Transverse colon (tissue), 4 donors: ENCODE results near the gene ATF6. TPM values are rescaled to one million over a fixed set of nuclear protein-coding genes. Genes with fewer than 3 reads are reported as not detected.

Source experiments
- DNase-seq: peaks from one replicate; pipeline ENCODE4 v3.0.0-alpha.2; 2019
- H3K27ac ChIP-seq, 4 donors: fragments of 200-600 bp; sonication (generic); 2 replicates each; pipeline ENCODE4 v1.5.1; 2016 to 2018; ENCODE audit warnings: inconsistent platforms in 4 of 4
- H3K27me3 ChIP-seq: fragments of 200-600 bp; sonication (generic); 2 replicates; pipeline ENCODE4 v1.5.1; 2017; ENCODE audit warnings: inconsistent platforms
- H3K36me3 ChIP-seq, 4 donors: fragments of 200-600 bp; sonication (generic); 2 replicates each; pipeline ENCODE4 v1.5.1; 2017 to 2019; ENCODE audit warnings: inconsistent platforms in 4 of 4
- H3K4me1 ChIP-seq, 4 donors: fragments of 200-600 bp; sonication (generic); 2 replicates each; pipeline ENCODE4 v1.5.1; 2017 to 2020; ENCODE audit warnings: inconsistent platforms in 4 of 4
- H3K4me3 ChIP-seq, 4 donors: fragments of 200-600 bp; sonication (generic); 1 replicate in 1 of 4; 2 replicates in 3 of 4; pipeline versions ENCODE4 v1.5.1 to v1.6.1; 2017 to 2019; ENCODE audit warnings: inconsistent platforms in 4 of 4
- H3K9me3 ChIP-seq, 2 donors: fragments of 200-600 bp; sonication (generic); 2 replicates each; pipeline ENCODE4 v1.5.1; 2017 to 2019; ENCODE audit warnings: inconsistent platforms in 2 of 2
- CTCF ChIP-seq, 5 experiments: fragments of 200-600 bp in 3 of 5; fragments of 450-650 bp in 2 of 5; sonication (generic) in 3 of 5; IDR thresholded peaks; 1 replicate in 2 of 5; 2 replicates in 3 of 5; pipeline ENCODE4 v1.5.1; 2016 to 2017; ENCODE audit warnings: antibody characterized with exemption in 5 of 5, inconsistent platforms in 3 of 5, mild to moderate bottlenecking in 2 of 5, moderate library complexity in 1 of 5
- EP300 ChIP-seq: sonication (generic); formaldehyde crosslinking; IDR thresholded peaks from one replicate; pipeline ENCODE4 v1.6.1; 2017; ENCODE audit warnings: antibody characterized with exemption, low read depth
- POLR2A ChIP-seq: fragments of 450-650 bp; IDR thresholded peaks from one replicate; pipeline ENCODE4 v1.6.1; 2016; ENCODE audit warnings: antibody characterized with exemption, mild to moderate bottlenecking, moderate library complexity
- POLR2AphosphoS5 ChIP-seq, 3 donors: sonication (generic); formaldehyde crosslinking; IDR thresholded peaks; one replicate each; pipeline ENCODE4 v1.6.1; 2016; ENCODE audit warnings: antibody characterized with exemption in 3 of 3
- WGBS, 2 donors: methylation state at CpG; one replicate each; pipeline ENCODE4 v1.1.5; 2018; ENCODE audit warnings: low coverage in 1 of 2; 5-methylcytosine and 5-hydroxymethylcytosine counted together
- in situ Hi-C, 4 donors: fragments of 200-750 bp; cut with MboI; loops; one replicate each; pipeline versions ENCODE4 v1.15.0 to v1.15.1; 2017; ENCODE audit warnings: low sequenced_read_pairs in 3 of 4, low pct_ligation_motif_present in 1 of 4, low pct_unique_long_range_greater_than_20kb in 1 of 4
- intact Hi-C: fragments of 100-400 bp; cut with DNase I; formaldehyde crosslinking; loops from one replicate; pipeline ENCODE4 v1.15.1; 2023; ENCODE audit warnings: low total_unique reads
- total RNA-seq, 4 donors: library from RNA; depleted of rRNA; stranded (reverse); fragments of >200 nt; gene quantifications; one replicate each; pipeline ENCODE4 v1.1.0, GENCODE V29; 2016

Gene ATF6
- total RNA-seq, 4 donors from 2014 or later = 10.8 to 45.8 (median 23.0) TPM

DNA sequence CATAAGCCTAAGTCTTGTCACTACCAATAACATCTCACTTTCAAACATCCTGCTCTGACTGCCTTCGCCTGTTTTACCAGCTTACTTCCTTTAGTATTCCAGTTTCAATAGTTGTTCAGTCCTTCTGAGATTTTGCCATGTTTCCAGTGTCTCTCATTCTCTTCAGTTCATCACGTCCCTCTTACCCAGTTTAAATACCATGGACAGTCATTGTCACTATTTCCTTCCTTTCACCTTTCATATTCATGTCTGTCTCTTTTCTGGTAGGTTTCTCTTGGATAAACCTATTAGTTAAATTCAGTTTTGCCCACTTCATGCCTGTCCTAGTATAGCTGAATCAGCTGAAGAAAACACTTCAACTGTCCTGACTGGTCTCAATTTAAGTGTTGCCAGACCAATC is 5.9 kb downstream of the ATF6 start:
- WGBS, 2 donors = 78% methylated on average over 2 of the region's 2 CpGs; no CpG with 5 or more reads in 1 of the 2 donors
- in situ Hi-C loops = no loop called here

GRCh38 chr1:161772397-161772796 is 6.3 kb downstream of the ATF6 start:
- H3K36me3 ChIP-seq = no peaks in the 10 kb centered on the region
- DNase-seq = no peak
- intact Hi-C loops (no loop called here), in situ Hi-C loops (no loop called here)
- no peaks in the 10 kb centered on the region for H3K27me3 ChIP-seq
- TF ChIP-seq POLR2AphosphoS5 (IDR thresholded peaks at IDR 0.05) (no peak), CTCF (IDR thresholded peaks at IDR 0.05) (no peak), POLR2A (no peak), EP300 (no peak)
- no peaks in the 10 kb centered on the region for H3K9me3 ChIP-seq
- H3K4me1 ChIP-seq = peaks cover 4 to 40% (median 8%) of the 10 kb centered on the region in 4 donors
- peak overlapping the region in 2 of 4 donors; percentile 16 to 42 for H3K27ac ChIP-seq
- H3K4me3 ChIP-seq = no peak overlapping the region

More for the DNA sequence above, 5.9 kb downstream of the ATF6 start:
- Histone ChIP-seq H3K9me3 (no peaks in the 10 kb centered on the region), H3K27me3 (no peaks in the 10 kb centered on the region), H3K4me3 (no peak overlapping the region), H3K4me1 (peaks cover 8 to 40% (median 13%) of the 10 kb centered on the region in 4 donors), H3K36me3 (no peaks in the 10 kb centered on the region), H3K27ac (peak overlapping the region in 2 of 4 donors; percentile 16 to 42)
- TF ChIP-seq CTCF (IDR thresholded peaks at IDR 0.05) = no peak
- no peak for TF ChIP-seq EP300
- TF ChIP-seq POLR2A = no peak
- no peak for TF ChIP-seq POLR2AphosphoS5 (IDR thresholded peaks at IDR 0.05)
- DNase-seq = no peak
- intact Hi-C loops = no loop called here

- intact Hi-C loops (no loop called here), in situ Hi-C loops (no loop called here)
- TF ChIP-seq CTCF (IDR thresholded peaks at IDR 0.05) (no peak), POLR2AphosphoS5 (IDR thresholded peaks at IDR 0.05) (no peak), POLR2A (no peak), EP300 (no peak)
- Histone ChIP-seq H3K27ac (no peak overlapping the region), H3K9me3 (no peaks in the 10 kb centered on the region), H3K27me3 (no peaks in the 10 kb centered on the region), H3K4me1 (peaks cover 0 to 26% (median 0%) of the 10 kb centered on the region in 4 donors), H3K4me3 (no peak overlapping the region), H3K36me3 (no peaks in the 10 kb centered on the region)
- DNase-seq = no peak
- WGBS, 2 donors = 60 to 67% methylated on average over 4 of the region's 4 CpGs
Measured at GRCh38 chr1:161773791-161774190, 7.7 kb downstream of the ATF6 start.

DNA sequence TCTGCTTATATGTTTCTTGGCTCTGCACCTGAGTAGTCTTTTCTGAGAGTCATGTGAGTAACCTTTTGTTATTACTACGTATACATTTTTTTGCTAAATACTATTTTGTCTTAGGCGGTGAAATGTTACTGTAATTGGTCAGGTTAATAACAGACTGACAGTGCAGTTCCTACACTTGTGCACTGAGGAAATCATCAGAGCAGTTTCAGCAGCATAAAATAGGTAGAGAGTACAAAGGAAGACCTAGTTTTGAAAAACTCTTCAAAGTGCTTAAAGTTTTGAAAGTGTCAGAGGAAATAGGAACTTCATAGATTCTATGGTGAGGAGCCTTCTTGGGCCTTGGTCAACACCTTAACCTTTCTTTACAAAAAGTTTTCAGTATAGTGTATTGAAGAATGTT is 11.1 kb downstream of the ATF6 start:
- 77 to 85% methylated on average over 2 of the region's 2 CpGs for WGBS, 2 donors
- TF ChIP-seq POLR2AphosphoS5 (IDR thresholded peaks at IDR 0.05) (no peak), CTCF (IDR thresholded peaks at IDR 0.05) (no peak), EP300 (no peak), POLR2A (no peak)

More for the DNA sequence above, 11.1 kb downstream of the ATF6 start:
- H3K9me3 ChIP-seq = no peaks in the 10 kb centered on the region
- DNase-seq = no peak
- intact Hi-C loops (no loop called here), in situ Hi-C loops (loop anchor here in 2 of 4 donors (25.0 kb wide), 2 partner anchors 260 to 610 kb away; partner anchors contain the start of genes C1orf226 (in 1 of the 2) and SPATA46 (in 1 of the 2))
- peaks cover 0 to 9% (median 0%) of the 10 kb centered on the region in 4 donors for H3K4me1 ChIP-seq
- H3K36me3 ChIP-seq = peaks cover 0 to 11% (median 2%) of the 10 kb centered on the region in 4 donors
- no peak overlapping the region for H3K4me3 ChIP-seq
- no peaks in the 10 kb centered on the region for H3K27me3 ChIP-seq
- H3K27ac ChIP-seq = no peak overlapping the region
